Lung (tissue), 13 donors: ENCODE results near the gene SLC13A5. TPM values are rescaled to one million over a fixed set of nuclear protein-coding genes. Genes with fewer than 3 reads are reported as not detected.

Experiments
- ATAC-seq: fragments of 200-7000 bp; cut with Tn5 transposase; one replicate; pipeline ENCODE4 v1.9.1; 2020; ENCODE audit warnings: moderate number of reproducible peaks; ENCODE audit not compliant: insufficient read depth, low FRiP score
- DNase-seq, 3 donors: peaks; one replicate each; pipeline ENCODE4 v3.0.0-alpha.2; 2013 to 2017
- H3K27ac ChIP-seq, 2 donors: one replicate each; pipeline ENCODE4 v1.5.1; 2013; ENCODE audit warnings: mild to moderate bottlenecking in 2 of 2, moderate library complexity in 2 of 2, control low read depth in 1 of 2, inconsistent platforms in 1 of 2, low read depth in 1 of 2, low read length in 1 of 2
- H3K27me3 ChIP-seq, 3 donors: one replicate each; pipeline ENCODE4 v1.5.1; 2013; ENCODE audit warnings: low read length in 2 of 3; ENCODE audit not compliant: control insufficient read depth in 3 of 3, insufficient read depth in 3 of 3
- H3K36me3 ChIP-seq, 4 donors: one replicate each; pipeline ENCODE4 v1.5.1; 2013; ENCODE audit warnings: low read length in 4 of 4, mild to moderate bottlenecking in 1 of 4, moderate library complexity in 1 of 4; ENCODE audit not compliant: control insufficient read depth in 4 of 4, insufficient read depth in 4 of 4
- H3K4me1 ChIP-seq, 5 donors: one replicate each; pipeline ENCODE4 v1.5.1; 2013; ENCODE audit warnings: low read length in 5 of 5, mild to moderate bottlenecking in 2 of 5, moderate library complexity in 1 of 5; ENCODE audit not compliant: control insufficient read depth in 5 of 5, insufficient read depth in 5 of 5
- H3K4me3 ChIP-seq: one replicate; pipeline ENCODE4 v1.5.1; 2013; ENCODE audit warnings: mild to moderate bottlenecking, control low read depth, moderate library complexity
- H3K9ac ChIP-seq, 2 donors: one replicate each; pipeline ENCODE4 v1.5.1; 2013; ENCODE audit warnings: low read length in 2 of 2, control low read depth in 1 of 2; ENCODE audit not compliant: insufficient read depth in 1 of 2
- H3K9me3 ChIP-seq, 4 donors: one replicate each; pipeline ENCODE4 v1.5.1; 2013; ENCODE audit warnings: low read length in 3 of 4, mild to moderate bottlenecking in 1 of 4, moderate library complexity in 1 of 4; ENCODE audit not compliant: control insufficient read depth in 4 of 4, insufficient read depth in 3 of 4
- CTCF ChIP-seq: IDR thresholded peaks from 2 replicates; pipeline ENCODE4 v1.5.1; 2012; ENCODE audit warnings: mild to moderate bottlenecking; ENCODE audit errors: control extremely low read depth, extremely low read depth
- WGBS, 2 donors: extraction: QIAGEN DNeasy Blood & Tissue Kit; methylation state at CpG; one replicate each; pipeline ENCODE4 v1.1.7; 2013; 5-methylcytosine and 5-hydroxymethylcytosine counted together
- polyA plus RNA-seq, 2 donors: library from polyadenylated mRNA; stranded (reverse); fragments of 200-250 nt; gene quantifications; one replicate each; pipeline ENCODE4 v1.2.1, GENCODE V29; 2013
- small RNA-seq: library from RNA; depleted of rRNA; stranded (forward); fragments of <200 nt; gene quantifications from one replicate; pipeline ENCODE3, GENCODE V24; 2014; ENCODE audit warnings: low replicate concordance
- total RNA-seq, 2 donors: library from RNA; depleted of rRNA in 1 of 2; stranded (reverse); fragments of >200 nt in 1 of 2; gene quantifications; one replicate each; pipeline ENCODE4 v1.2.1, GENCODE V29; 2014 to 2021
- donor health status: control.
- donor health status: control.
- donor health status: Bipolar disorder and iron deficiency.
- donor health status: healthy.
- donor health status: DM: yes; HTN: yes; CAD: no.

SLC13A5 gene
- total and polyA plus RNA-seq, 4 donors, result 0.18 TPM; not detected in 3

DNA sequence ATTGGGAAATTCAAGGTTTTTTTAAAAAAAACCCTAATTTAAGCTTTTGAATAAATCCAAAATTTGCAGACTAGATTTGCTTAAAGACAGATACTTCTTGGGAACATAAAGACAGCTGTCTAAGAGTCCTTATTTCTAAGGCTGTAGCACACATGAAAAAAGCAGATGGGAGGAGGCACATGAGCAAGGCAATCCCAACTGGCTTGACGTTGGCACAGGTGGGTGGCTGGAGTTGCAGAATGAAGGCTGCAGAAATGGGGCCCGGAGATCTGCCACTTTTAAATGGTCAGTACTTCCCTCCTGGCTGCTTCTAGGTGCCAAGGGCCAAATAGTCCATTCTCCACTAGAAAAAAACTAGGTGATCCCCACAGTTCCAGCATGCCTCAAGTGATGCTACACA, 77.1 kb downstream of the SLC13A5 start:
- DNase-seq (no peak), ATAC-seq (no peak)
- TF ChIP-seq CTCF, result no peak
- H3K4me1 ChIP-seq, result peaks cover 5 to 15% (median 8%) of the 10 kb centered on the region in 5 donors
- 80 to 86% methylated on average over 2 of the region's 2 CpGs for WGBS, 2 donors
- H3K27ac ChIP-seq, result no peak overlapping the region
- H3K9ac ChIP-seq, result no peak overlapping the region
- H3K27me3 ChIP-seq, result no peaks in the 10 kb centered on the region
- H3K36me3 ChIP-seq, result peaks cover 3 to 24% (median 11%) of the 10 kb centered on the region in 4 donors
- H3K9me3 ChIP-seq, result no peaks in the 10 kb centered on the region
- no peak overlapping the region for H3K4me3 ChIP-seq

Small RNA genes within 50 kb of the gene (small RNA-seq; reads per million reads assigned to genes)
- gene AC004706.2 (not detected), gene MIR4520-1 (not detected)

Other genes with a start within 250 kb of the SLC13A5 start
- gene PITPNM3, start 156.8 kb downstream of the SLC13A5 start, total RNA-seq, result 10 to 100 TPM in 1 of 2 donors, 1 to 10 TPM in 1; 4.0 to 12.6 TPM
- gene PITPNM3, start 156.8 kb downstream of the SLC13A5 start, polyA plus RNA-seq, result 1 to 10 TPM; 2.0 to 6.8 TPM
- 10 to 100 TPM; 19.0 to 31.9 TPM for gene KIAA0753, start 72.7 kb downstream of the SLC13A5 start, total RNA-seq
- gene KIAA0753, start 72.7 kb downstream of the SLC13A5 start, polyA plus RNA-seq, result 1 to 10 TPM; 5.3 to 6.7 TPM
- 10 to 100 TPM; 33.1 to 78.1 TPM for gene TXNDC17, start 72.3 kb downstream of the SLC13A5 start, total RNA-seq
- 100 to 1,000 TPM; 186 to 255 TPM for gene TXNDC17, start 72.3 kb downstream of the SLC13A5 start, polyA plus RNA-seq
- 10 to 100 TPM; 16.6 to 18.1 TPM for gene MED31, start 61.8 kb downstream of the SLC13A5 start, total RNA-seq
- gene MED31, start 61.8 kb downstream of the SLC13A5 start, polyA plus RNA-seq, result 10 to 100 TPM; 20.4 to 27.7 TPM
- 1 to 10 TPM; 1.5 to 2.4 TPM for gene C17orf100, start 61.6 kb downstream of the SLC13A5 start, total RNA-seq
- gene C17orf100, start 61.6 kb downstream of the SLC13A5 start, polyA plus RNA-seq, result 1 to 10 TPM; 1.6 to 3.6 TPM
- 10 to 100 TPM; 30.3 to 38.3 TPM for gene XAF1, start 42.7 kb upstream of the SLC13A5 start, total RNA-seq
- gene XAF1, start 42.7 kb upstream of the SLC13A5 start, polyA plus RNA-seq, result 10 to 100 TPM; 25.3 to 33.2 TPM
- gene FBXO39, start 62.8 kb upstream of the SLC13A5 start, total RNA-seq, result not detected
- gene FBXO39, start 62.8 kb upstream of the SLC13A5 start, polyA plus RNA-seq, result under 1 TPM in 1 of 2 donors, not detected in 1; 0.32 TPM
- gene TEKT1, start 118.4 kb upstream of the SLC13A5 start, total RNA-seq, result 10 to 100 TPM; 18.5 to 24.8 TPM
- gene TEKT1, start 118.4 kb upstream of the SLC13A5 start, polyA plus RNA-seq, result 10 to 100 TPM in 1 of 2 donors, 1 to 10 TPM in 1; 9.3 to 11.3 TPM